CD4-positive, alpha-beta T cell treated with Interferon alpha-2 for 1 hour (primary cell): ENCODE measurements around the gene B3GAT2.

Experiments used
- DNase-seq, 2 donors: peaks; one replicate each; pipeline ENCODE4 v3.0.0-alpha.2; 2020 to 2022

The B3GAT2 gene

DNA sequence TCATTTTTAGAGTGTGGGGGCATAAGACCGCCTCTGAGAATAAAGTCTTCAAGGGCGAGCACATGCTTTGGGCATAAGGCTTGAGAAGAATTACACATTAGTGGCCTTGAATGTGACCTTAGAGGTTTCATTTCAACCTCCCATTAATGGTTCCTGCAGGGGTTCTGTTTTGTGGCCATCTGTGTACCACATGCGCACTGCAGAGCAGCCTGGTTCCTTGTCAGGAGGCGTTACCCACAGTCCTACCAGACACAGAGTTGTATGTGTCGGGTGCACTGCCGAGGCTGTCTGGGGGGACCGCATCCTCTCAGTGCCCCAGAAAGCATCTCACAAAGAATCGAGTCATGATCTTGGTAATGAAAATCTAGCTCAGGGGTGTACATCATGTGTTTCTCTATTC lies 115.7 kb downstream of the B3GAT2 start:
- DNase-seq: no peak

DNA sequence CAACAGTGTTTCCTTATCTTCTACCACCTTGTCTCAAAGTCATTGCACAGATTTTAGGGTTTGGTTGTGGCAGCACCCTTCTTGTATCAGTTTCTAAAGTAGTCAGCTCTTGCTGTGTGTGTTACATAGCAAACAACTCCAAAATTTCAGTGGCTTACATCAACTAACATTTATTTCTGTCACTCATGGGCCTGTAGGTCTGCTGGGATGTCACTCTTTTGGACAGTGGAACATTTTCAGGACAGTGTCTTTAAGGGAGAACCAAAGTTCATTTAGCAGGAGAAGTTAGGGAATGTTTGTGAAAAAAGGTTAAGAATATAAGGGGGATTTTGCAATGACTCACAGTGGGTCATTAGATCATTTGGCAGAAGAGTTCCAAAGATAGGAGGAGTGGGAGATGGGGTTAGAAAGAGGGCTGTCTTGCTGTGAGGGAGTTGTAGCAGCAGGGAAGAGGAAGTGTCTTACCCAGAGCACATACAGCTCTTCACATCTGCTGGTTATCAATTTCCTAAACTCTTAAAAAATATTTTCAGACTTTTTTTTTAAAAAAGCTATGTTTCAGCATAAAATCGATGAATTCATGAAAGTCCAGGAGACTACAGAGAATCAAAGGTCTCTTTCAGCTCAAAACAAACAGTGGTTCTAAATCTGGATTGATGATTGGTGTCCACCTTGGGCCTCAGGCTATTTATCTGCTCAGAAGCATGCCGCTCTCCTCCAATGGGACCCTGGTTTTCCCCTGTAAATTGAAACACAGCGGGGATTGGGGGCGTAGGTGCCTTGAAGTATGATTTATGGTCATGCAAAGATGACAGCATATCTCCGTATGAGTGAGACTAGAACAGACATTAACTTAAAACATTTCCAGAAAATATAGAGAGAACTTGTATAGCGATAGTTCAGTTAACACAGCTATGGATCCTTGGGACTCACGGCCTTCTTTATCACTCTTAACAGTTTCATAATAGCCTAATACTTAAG lies 117.3 kb downstream of the B3GAT2 start:
- no peak for DNase-seq

DNA sequence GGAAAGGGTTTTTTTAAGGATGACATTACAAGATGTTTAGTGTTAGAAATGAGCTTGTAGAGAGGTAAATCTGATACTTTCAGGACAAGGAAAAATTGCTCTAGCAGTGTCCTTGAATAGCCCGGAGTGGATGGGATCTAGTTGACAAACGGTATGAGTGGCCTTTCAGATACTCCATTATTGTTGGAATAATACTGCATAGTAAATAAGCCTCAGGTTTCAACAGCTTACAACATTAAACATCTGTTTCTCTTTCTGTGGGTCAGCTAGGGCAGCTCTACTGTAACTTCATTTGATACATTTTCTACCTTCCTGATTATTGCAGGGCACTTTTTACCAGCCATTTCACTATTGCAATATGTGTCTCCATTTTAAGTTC lies 118.0 kb downstream of the B3GAT2 start:
- DNase-seq: no peak

DNA sequence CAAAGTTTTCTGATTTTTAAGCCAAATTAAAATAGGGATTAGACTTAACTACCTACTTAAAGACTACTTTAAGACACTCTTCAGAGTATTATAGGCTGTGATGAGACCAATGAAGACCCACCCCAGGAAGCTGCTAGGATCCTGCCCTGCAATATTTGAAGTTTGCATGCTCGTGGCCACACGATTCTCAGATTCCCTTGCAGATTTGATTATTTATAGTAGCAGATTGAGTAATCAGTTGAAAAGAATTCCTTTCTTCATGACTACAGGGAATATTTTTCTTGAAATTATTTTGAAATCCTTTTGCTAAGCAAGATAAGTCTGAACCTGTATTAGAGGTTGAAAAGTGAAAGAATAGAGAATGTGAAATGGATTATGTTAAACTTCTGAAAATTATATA lies 122.3 kb downstream of the B3GAT2 start:
- no peak for DNase-seq

DNA sequence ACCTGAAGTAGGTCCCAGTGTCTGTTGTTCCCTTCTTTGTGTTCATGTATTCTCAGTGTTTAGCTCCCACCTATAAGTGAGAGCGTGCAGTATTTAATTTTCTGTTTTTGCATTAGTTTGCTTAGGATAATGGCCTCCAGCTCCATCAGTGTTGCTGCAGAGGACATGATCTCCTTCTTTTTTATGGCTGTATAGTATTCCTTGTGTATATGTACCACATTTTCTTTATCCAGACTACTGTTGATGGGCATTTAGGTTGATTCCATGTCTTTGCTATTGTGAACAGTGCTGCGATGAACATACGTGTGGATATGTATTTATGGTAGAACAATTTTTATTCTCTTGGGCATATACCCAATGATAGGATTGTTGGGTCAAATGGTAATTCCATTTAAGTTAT lies 125.4 kb downstream of the B3GAT2 start:
- no peak for DNase-seq

DNA sequence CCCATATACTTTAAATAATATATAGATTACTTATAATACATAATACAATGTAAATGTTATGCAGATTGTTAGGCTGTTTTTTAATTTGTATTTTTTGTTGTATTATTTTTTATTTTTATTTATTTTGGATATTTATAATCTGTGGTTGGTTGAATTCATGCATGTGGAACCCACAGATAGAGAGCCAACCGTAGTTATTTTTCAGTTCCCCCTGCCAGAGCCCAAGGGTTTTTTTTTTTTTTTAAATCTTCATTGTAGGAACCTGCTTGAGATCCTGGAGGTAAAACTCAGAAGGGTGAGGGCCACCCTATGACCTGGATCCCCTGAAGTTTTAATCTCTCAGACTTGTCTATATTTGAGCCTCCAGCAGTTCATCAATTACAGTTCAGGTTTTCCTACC lies 133.2 kb downstream of the B3GAT2 start:
- DNase-seq: no peak

DNA sequence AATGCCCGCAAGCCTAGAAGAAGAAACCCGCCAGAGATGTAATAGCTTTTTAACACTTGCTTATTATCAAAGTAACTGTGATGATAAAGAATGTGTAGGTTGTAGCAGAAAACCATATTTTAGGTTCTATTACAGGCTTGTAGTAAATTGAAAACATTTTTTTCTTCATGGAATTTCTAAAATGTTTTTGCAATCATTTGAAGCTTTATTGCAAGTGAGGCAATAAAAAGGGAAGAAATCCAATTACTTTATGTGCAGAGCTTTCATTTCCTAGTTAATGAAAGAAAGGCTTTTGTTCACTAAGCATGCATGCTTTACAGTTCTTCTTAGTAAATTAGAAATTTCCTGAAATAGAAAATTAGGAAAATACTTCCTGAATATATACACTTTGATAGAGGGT lies 135.1 kb downstream of the B3GAT2 start:
- DNase-seq: no peak

DNA sequence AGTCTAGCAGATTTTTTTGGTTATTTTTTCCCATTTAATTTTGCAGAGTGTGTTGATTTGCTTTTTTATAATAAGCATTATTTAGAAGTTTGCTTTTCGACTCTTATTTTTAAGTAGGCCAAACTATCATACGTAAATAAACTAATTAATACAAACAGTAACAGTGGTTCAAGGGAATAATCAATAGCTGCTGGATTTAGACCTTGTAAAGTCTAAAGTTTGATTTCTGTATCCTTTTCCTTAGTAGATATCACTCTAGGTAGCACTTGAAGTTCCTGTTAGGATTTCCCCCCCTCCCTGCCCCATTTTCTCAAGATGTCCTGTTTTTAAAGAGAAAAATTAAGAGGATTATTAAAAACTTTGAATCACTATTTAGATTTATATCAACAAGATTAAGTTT lies 136.1 kb downstream of the B3GAT2 start:
- no peak for DNase-seq

DNA sequence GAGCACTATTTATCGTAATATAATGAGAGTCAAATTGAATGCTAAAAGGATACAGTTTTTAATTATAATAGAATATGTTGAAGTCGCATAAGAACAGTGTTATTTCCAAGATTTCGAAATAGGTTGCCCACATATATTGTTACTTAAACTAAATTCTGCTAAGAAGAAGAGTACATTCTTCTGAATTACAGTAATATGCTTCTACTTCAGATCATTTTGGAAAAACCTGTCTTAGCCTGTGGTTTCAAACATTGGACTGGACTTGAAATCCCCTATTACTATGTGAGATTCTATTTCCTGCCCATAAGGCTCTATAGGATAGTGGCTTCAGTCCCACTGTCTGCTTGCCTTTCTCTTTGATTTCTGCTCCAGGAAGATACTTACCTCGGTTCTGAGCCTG lies 137.2 kb downstream of the B3GAT2 start:
- no peak for DNase-seq

DNA sequence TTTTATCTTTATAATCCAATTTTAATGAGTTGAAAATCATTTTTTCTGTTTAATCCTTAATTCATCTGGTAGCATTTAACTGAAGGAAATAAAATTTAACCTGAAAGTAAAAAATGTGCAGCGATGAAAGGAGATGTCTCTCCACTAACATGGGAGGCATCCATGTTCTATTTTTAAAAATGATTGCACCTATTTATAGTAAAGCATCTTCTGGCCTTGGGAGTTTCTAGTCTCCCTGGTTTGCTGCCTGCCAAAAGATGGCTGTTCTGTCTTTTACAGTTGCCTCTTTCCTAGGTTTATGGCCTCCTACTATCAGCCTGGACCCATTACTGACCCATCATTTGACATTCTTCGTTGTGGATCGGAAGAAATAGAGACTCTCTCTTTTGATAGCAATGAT lies 143.0 kb downstream of the B3GAT2 start:
- no peak for DNase-seq

DNA sequence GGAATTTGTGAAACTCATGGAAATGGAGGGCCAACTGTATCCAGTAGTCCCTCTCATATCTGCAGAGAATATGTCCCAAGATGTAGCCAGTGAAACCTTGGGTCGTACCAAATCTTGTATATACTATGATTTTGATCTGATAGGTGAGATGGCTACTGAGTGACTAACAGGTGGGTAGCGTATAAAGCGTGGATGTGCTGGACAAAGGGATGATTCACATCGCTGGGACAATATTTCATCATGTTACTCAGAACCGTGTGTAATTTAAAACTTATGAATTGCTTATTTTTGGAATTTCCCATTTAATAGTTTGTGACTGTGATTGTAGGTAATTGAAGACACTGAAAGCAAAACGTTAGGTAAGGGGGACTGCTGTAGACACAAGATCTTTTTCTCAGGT lies 145.1 kb downstream of the B3GAT2 start:
- no peak for DNase-seq
